ENCODE results near the gene RAB10.

- TF ChIP-seq YY1 (IDR thresholded peaks at IDR 0.05; ENCODE audit: insufficient read depth, insufficient read length) (no peak), ZNF274 (IDR thresholded peaks at IDR 0.05; ENCODE audit: low read depth, low read length) (no peak)
Observed at GRCh38 chr2:26118682-26119081, 84.8 kb downstream of the RAB10 start.

Measured in NT2/D1 (cell line).